GM18498 (cell line): ENCODE data around the gene CASR.
"Not testable (repeated sequence)": the region's sequence is repeated elsewhere in the genome, so short reads cannot be mapped to it uniquely, and the experiment has no call there.

Source experiments
- ATAC-seq: cut with Tn5 transposase; IDR thresholded peaks from one replicate; pipeline ENCODE4 v1.9.1; 2021; ENCODE audit warnings: mild to moderate bottlenecking, moderate library complexity; ENCODE audit not compliant: unreplicated experiment

Gene CASR, protein sequence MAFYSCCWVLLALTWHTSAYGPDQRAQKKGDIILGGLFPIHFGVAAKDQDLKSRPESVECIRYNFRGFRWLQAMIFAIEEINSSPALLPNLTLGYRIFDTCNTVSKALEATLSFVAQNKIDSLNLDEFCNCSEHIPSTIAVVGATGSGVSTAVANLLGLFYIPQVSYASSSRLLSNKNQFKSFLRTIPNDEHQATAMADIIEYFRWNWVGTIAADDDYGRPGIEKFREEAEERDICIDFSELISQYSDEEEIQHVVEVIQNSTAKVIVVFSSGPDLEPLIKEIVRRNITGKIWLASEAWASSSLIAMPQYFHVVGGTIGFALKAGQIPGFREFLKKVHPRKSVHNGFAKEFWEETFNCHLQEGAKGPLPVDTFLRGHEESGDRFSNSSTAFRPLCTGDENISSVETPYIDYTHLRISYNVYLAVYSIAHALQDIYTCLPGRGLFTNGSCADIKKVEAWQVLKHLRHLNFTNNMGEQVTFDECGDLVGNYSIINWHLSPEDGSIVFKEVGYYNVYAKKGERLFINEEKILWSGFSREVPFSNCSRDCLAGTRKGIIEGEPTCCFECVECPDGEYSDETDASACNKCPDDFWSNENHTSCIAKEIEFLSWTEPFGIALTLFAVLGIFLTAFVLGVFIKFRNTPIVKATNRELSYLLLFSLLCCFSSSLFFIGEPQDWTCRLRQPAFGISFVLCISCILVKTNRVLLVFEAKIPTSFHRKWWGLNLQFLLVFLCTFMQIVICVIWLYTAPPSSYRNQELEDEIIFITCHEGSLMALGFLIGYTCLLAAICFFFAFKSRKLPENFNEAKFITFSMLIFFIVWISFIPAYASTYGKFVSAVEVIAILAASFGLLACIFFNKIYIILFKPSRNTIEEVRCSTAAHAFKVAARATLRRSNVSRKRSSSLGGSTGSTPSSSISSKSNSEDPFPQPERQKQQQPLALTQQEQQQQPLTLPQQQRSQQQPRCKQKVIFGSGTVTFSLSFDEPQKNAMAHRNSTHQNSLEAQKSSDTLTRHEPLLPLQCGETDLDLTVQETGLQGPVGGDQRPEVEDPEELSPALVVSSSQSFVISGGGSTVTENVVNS

DNA sequence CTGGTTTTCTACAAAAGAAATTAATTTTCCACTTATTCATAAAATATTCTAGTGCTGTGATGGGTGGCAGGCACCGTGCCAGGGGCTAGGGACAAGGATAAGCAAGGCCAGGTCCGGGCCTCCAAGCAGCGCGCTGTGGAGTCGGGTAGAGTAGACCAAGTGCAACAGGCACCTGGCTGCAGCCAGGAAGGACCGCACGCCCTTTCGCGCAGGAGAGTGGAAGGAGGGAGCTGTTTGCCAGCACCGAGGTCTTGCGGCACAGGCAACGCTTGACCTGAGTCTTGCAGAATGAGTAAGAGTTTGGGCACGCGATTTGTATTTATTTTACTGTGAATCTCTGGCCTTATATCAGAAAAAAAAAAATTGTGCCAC lies at the start of gene CASR:
TSS of gene CASR (plus strand) at position 148 of the 372 bp plus-strand sequence. CDS start 70,522 bp downstream, outside the sequence.
- ATAC-seq, result no peak

DNA sequence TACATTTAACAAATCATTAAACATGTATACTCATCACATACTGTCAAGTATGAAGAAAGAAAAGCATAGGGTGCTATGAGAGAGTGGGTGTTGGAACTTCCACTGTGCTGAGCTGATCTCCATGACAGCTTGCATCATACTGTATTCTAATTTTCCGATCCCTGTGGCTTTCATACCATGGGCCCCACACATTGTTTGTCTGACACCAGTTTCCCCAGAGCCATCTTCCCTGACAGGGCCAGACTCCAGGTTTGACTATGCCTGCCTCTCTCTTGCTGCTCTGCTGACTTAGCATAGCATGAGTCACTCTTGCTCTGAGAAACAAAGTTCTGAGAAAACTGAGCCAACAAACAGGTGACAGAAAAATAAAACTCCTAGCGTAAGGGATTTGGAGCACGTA lies 37.0 kb upstream of the CASR start:
- ATAC-seq, result no peak

DNA sequence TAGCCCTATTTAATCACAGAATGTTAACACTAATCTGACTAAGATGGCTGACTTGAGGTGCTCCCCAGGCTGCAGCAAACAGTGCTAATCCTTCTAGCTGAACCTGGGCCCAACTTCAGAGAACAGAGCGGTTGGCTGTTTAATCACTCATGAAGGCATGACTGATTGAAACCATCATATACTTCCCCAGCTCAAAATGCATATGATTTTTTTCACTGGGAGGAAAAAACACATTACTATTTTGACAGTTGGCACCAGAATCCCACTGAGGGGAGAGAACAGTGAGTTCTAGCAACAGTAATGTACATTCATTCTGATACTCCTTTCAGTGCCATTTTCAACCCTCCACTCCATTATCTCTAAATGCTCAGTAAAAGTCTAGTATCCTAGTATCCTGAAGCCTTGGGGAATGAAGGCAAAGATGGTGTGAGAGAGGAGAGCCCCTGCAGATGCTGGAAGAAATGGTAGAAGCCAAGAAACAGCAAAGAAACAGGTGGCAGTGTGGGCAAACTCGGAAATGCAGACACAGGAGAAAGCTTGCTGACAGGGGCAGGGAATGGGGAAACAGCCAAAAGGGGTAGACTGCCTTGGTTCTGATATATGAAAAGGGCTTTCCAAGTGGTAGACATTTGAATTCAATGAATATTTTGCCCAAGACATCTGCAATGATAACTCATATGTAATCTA lies 34.4 kb upstream of the CASR start:
- no peak for ATAC-seq

DNA sequence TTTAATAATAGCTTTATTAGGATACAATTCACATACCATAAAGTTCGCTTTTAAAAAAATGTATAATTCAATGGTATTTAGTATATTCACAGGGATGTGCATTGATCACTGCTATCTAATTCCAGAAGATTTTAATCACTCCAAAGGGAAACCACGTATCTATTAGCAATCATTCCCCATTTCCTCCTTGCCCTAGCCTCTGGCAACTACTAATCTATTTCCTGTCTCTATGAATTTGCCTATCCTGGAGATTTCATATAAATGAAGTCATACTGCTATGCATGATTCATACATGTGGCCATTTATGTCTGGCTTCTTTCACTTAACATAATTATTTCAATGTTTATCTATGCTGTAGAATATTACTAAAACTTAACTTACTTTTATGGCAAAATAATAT lies 32.0 kb upstream of the CASR start:
- no peak for ATAC-seq

DNA sequence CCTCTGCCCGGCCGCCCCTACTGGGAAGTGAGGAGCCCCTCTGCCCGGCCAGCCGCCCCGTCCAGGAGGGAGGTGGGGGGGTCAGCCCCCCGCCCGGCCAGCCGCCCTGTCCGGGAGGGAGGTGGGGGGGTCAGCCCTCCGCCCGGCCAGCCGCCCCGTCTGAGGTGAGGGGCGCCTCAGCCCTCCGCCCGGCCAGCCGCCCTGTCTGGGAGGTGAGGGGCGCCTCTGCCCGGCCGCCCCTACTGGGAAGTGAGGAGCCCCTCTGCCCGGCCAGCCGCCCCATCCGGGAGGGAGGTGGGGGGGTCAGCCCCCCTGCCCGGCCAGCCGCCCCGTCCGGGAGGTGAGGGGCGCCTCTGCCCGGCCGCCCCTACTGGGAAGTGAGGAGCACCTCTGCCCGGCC lies 18.5 kb upstream of the CASR start:
- not testable (repeated sequence) for ATAC-seq

DNA sequence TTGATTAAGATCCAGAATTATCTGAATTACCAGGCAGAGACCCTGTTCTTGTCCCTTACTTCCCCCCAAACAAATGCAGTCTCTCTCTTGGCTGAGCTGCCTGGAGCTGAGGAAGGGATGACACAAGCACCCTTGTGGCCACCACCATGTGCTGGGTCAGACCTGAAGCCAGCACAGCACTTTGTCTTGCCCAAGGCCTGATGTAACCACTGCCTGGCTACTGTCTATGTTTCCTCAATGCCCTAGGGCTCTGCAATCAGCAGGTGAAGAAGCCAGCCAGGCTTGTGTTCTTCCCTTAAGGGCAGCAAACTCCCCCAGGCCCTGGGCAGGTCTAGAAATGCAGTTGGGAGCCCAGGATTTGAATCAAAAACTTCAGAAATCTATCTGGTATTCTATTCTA lies 15.8 kb upstream of the CASR start:
- ATAC-seq, result no peak

DNA sequence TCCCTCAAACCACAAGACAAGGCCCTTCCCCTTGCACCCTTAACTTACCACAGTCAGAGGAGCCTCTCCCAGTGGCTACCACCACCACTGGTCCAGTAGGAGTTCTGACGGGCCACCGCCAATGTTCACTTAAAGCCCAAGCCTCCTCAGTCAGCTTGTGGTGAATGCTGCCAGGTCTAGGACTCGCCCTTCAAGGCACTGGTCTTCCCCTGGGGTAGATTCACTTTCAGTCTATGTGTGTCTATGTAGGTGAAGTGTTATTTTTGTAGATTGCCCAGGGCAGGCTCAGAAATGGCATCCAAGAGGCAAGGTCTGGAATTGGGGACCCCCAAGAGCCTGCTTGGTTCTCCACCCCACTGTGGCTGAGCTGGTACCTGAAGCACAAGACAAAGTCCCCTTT lies 15.4 kb upstream of the CASR start:
- no peak for ATAC-seq

DNA sequence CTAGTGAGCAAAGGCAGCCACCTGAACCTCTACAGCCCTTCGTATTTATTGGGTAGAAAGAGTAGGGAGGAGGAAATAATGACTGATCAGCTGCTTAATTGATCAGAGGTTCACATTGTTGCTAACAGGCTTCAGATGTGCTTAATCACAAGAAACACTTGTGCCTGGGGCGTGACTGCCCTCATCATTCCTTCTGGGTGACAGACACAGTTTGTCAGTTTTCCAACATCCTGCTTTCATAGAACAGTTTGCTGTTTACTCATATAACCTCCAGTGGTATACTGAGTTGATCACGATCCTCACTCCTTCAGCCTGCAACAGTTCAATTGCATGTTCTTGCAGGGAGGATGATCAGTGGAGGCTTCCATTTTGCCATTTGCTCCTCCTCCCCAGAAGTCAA lies 13.6 kb upstream of the CASR start:
- ATAC-seq, result no peak

DNA sequence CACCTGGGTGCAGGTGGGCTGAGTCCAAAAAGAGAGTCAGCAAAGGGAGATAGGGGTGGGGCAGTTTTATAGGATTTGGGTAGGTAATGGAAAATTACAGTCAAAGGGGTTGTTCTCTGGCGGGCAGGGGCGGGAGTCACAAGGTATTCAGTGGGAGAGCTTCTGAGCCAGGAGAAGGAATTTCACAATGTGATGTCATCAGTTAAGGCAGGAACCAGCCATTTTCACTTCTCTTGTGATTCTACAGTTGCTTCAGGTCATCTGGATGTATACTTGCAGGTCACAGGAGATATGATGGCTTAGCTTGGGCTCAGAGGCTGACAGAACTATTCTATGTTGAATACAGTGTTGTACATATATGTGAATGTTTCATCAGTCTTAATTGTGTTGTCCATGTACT lies 12.1 kb upstream of the CASR start:
- ATAC-seq, result not testable (repeated sequence)

DNA sequence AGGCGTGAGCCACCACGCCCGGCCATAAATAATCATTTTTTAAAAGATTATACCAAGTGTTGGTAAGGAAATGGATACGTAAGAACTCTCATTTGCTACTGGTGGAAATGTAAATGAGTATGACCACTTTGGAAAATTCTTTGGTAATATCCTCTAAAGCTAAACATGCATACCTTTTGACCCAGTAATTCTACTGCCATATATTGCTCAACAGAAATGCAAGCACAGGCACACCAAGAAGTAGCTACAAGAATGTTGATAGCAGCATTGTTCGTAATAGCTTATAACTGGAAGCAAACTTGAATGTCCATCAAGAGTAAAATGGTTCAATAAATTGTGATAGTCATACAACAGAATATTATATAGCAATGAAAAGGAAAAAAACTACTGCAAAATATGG lies 4.8 kb upstream of the CASR start:
- no peak for ATAC-seq

DNA sequence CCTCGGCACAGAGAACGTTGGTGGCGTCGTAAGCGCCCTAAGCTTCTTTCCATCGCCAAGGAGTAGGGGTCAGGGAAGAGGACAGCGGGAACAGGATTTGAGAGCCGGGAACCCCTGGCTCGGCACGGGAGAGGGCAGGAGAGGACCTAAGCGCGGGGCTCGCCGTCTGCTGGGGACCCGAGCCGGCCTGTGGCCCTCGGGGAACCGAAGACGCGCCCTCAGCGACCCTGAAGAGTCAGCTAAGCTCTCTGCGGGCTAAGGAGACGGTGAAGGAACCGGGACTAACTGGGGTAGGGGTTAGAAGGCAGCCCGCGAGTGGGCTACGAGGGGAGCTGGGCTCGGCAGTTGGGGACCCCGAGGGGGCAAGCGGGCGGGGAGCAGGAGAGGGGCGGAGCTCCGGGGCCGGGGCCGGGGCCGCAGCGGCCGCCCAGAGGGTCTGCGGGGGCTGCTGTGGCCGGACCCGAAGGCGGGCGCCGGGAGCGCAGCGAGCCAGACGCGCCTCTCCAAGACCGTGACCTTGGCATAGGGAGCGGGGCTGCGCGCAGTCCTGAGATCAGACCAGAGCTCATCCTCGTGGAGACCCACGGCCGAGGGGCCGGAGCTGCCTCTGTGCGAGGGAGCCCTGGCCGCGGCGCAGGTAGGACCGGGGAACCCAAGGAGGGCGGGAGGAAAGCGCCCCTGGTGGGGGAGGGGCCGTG lies 574 bp downstream of the CASR start:
- no peak for ATAC-seq

DNA sequence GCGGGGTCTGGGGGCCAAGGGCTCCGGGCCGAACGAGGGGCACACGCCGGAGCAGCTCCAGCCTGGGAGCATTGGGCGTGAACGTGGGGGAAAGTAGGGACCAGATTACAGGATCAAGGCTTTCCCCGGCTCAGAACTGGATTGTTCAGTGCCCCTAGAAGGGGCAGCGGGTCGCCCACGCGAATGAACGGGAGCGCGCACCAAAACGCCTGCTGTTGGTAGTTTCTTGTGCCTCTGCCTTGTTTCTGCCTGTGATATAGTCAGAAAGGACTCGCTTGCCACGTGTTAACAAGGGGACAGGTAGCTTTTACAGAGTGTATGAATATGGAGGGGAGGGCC lies 1.1 kb downstream of the CASR start:
- no peak for ATAC-seq

DNA sequence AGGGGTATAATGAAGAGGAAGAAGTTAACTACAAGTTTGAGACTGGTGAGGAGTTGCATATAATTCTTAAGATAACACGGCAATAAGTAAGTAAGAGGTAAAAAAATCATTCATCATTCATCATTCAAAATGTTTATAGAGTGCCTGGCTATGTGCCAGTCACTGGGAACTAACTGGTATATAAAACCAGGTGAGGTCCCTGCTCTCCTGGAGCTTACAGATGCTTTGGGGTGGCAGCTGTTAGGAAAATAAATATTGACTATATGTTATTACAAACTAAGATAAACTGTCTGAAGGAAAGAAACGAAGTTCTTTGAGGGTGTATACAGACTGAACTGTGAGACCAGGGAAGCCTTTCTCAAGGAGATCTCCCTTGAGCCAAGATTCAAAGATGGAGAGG lies 2.9 kb downstream of the CASR start:
- ATAC-seq, result no peak

DNA sequence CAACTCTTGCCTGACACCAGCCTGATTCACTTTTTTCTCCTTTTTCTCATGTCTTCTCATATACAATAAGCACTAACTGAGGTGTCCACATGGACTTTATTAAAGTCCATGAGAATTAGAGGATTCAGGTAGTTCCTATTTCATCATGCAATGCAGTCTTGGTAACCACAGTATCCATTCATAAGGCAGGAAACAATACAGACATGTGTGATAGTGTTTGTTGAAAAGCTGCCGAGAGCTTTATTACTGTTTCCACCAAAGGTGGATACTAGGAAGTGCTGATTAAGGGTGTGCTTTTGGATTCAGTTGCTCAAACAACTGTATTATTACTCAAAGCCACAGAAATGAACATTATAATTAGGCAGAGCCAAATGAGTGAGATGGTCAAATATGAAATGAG lies 5.3 kb downstream of the CASR start:
- no peak for ATAC-seq

DNA sequence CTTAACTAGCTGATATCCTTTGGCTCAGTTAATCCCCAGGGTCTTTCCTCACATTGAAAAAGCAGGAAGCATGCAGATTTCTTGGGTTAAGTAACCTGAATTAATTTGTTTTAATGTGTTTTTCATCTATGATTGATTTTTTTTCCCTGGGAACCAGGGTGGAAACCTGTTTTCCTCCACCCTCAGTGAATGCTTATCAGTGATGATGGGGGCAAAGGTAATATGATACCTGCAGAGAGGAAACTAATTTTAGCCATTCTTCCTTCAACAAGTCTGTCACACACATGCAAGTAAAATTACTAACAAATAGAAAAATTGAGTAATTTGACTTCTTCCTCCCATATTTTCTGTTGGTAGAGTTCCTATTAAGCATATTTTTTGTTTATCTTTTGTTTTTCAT lies 5.9 kb downstream of the CASR start:
- ATAC-seq, result no peak

DNA sequence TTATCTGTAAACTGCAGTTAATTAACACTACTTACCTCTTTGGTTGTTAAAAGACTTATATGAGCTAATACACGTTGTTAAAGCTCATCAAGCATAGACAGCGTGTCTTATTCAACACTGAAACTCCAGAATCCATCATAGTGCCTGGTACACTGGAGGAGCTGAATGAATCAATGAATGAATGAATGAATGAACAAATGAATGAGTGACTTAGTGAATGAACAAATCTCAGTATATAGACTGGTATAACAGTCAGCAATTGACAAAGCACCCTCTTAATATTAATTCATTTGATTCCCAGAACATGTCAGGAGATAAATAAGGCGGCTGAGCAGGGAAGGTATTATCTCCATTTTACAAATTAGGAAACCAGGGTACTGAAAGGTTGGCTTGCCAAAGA lies 7.1 kb downstream of the CASR start:
- ATAC-seq, result no peak

DNA sequence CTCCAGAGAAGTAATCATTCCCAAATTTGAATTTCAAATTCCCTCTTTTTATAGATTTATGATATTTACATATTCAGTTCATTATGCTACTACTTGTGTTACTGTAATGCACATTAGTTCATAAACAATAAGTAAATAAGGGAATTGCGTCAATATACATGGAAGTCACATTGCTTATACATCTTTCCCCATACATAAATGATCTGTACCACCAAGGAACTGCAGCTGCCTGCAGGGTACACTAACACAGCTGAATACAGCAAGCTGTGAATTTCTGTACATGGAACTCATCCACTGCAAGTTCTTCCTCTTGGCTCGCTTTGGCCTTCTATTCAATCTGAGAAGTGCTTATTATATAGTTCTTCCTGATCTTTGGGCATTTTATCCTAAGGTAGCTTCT lies 15.5 kb downstream of the CASR start:
- ATAC-seq, result no peak

DNA sequence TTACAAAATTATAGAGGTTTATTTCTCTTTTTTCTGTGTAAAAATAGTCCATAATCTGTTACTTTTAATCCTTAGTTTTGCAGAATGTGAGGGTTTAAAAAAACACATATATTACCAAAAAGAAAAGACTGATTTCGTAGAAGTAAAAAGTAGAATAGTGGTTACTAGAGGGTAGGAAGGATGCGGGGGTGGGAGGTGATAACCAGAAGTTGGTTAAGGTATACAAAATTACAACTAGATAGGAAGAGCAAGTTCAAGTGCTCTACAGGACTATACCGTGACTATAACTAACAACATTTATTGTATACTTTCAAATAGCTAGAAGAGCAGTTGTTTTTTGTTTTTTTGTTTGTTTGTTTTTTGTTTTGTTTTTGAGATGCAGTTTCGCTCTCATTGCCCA lies 16.1 kb downstream of the CASR start:
- no peak for ATAC-seq

DNA sequence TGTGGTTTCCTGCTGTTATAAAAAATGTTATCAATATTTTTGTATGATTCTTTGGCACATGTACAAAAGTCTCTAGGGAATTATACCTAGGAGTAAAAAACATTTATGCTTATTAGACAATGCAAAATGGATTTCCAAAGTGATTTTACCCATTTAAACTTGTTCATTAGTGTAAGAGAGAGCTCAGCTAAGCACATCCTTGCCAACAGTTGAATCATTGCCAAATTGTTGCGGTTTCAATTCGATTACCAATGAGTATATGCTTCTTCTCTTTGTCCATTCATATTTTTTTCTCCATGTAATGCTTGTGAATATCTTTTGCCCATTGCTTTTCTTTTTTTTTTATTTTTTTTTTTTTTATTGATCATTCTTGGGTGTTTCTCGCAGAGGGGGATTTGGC lies 17.2 kb downstream of the CASR start:
- ATAC-seq, result no peak

DNA sequence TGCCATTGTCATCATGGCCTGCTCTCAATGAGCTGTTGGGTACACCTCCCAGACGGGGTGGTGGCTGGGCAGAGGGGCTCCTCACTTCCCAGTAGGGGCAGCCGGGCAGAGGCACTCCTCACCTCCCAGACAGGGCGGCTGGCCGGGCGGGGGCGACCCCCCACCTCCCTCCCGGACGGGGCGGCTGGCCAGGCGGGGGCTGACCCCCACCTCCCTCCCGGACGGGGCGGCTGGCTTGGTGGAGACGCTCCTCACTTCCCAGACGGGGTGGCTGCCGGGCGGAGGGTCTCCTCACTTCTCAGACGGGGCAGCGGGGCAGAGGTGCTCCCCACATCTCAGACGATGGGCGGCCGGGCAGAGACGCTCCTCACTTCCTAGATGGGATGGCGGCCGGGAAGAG lies 18.0 kb downstream of the CASR start:
- ATAC-seq, result not testable (repeated sequence)

DNA sequence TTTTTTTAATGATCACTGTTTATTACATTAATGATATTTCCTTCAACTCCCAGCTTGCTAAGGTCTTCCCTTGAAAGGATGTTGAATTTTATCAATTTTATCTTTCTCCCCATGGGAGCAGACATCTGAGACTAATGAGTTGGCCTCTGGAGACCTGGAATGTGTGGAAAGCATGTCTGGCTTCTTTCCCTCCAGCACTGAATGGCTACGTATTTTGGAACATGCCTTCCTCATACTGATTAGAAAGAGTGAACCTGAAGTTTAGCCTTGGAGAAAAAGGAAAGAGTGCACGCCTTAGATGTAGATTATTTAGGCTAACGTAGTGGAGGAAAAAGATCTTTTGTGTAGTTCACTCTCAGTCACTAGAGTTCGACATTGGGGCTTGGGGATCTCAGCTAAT lies 25.1 kb downstream of the CASR start:
- ATAC-seq, result no peak
